ENCODE data around the gene FMO1. TPM values are rescaled to one million over a fixed set of nuclear protein-coding genes. Genes with fewer than 3 reads are reported as not detected.
"Not testable (repeated sequence)": the region's sequence is repeated elsewhere in the genome, so short reads cannot be mapped to it uniquely, and the experiment has no call there.

The FMO1 gene
- total RNA-seq, 2 donors from 2014 or later, result 0.28 TPM; not detected in 1

GRCh38 chr1:171280599-171280998, 32.3 kb downstream of the FMO1 start:
- 79% methylated on average over 7 of the region's 7 CpGs for WGBS
- intact Hi-C loops (cut with DNase I), result no loop called here
- no peaks in the 10 kb centered on the region for H3K27me3 ChIP-seq (replicated peaks; ENCODE audit: insufficient read depth)
- H3K4me3 ChIP-seq, result no peak overlapping the region
- no peaks in the 10 kb centered on the region for H3K36me3 ChIP-seq
- DNase-seq (ENCODE audit: low spot score), result no peak
- H3K27ac ChIP-seq, result no peak overlapping the region
- no peaks in the 10 kb centered on the region for H3K4me1 ChIP-seq (replicated peaks)
- no peaks in the 10 kb centered on the region for H3K9me3 ChIP-seq
- TF ChIP-seq POLR2A (IDR thresholded peaks at IDR 0.05) (no peak), POLR2AphosphoS5 (IDR thresholded peaks at IDR 0.05) (no peak)
- TF ChIP-seq, protein P1, sequence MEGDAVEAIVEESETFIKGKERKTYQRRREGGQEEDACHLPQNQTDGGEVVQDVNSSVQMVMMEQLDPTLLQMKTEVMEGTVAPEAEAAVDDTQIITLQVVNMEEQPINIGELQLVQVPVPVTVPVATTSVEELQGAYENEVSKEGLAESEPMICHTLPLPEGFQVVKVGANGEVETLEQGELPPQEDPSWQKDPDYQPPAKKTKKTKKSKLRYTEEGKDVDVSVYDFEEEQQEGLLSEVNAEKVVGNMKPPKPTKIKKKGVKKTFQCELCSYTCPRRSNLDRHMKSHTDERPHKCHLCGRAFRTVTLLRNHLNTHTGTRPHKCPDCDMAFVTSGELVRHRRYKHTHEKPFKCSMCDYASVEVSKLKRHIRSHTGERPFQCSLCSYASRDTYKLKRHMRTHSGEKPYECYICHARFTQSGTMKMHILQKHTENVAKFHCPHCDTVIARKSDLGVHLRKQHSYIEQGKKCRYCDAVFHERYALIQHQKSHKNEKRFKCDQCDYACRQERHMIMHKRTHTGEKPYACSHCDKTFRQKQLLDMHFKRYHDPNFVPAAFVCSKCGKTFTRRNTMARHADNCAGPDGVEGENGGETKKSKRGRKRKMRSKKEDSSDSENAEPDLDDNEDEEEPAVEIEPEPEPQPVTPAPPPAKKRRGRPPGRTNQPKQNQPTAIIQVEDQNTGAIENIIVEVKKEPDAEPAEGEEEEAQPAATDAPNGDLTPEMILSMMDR (IDR thresholded peaks at IDR 0.05), result no peak

DNA sequence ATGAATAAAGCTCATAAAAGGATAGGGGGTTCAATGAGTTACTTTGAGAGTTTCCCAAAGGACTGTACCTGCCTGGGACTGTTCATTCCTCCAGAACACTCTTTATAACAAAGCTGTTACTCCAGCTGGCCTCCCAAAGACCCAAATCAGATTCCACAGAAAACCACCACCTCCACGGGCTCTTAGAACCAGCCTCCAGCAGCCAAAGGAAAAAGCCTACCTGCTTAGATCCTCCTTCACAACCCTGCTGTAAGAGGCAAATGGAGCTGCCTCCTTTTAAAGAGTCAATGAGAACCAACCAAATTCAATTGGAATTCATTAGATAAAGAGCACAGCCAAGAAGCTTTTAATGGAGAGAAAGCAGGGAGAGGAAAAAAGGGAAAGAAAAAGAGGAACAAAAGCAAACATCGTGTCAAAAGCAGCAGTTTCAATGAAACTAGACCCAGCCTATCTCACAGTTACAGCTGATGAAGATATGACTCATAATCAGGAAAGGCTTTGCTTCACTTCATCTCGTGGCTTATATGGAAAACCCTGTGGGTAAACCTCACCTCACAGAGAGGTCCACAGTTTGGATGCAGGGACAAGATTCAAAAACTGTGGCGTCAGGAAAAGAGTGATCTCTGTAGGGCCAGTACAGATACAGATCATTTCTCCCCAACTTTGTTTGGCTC, 37.9 kb downstream of the FMO1 start:
- Histone ChIP-seq H3K27me3 (replicated peaks; ENCODE audit: insufficient read depth) (no peaks in the 10 kb centered on the region), H3K9me3 (no peaks in the 10 kb centered on the region), H3K36me3 (no peaks in the 10 kb centered on the region), H3K4me3 (no peak overlapping the region), H3K4me1 (replicated peaks) (no peaks in the 10 kb centered on the region), H3K27ac (no peak overlapping the region)
- intact Hi-C loops (cut with DNase I), result no loop called here
- DNase-seq (ENCODE audit: low spot score), result no peak
- TF ChIP-seq POLR2A (IDR thresholded peaks at IDR 0.05) (no peak), POLR2AphosphoS5 (IDR thresholded peaks at IDR 0.05) (no peak)
- TF ChIP-seq, protein P1 (IDR thresholded peaks at IDR 0.05), result no peak
- WGBS, result 53% methylated on average over 4 of the region's 4 CpGs

- 89% methylated on average over 2 of the region's 2 CpGs for WGBS
- no peak overlapping the region for H3K4me3 ChIP-seq
- H3K9me3 ChIP-seq, result no peaks in the 10 kb centered on the region
- no peak for TF ChIP-seq POLR2A (IDR thresholded peaks at IDR 0.05)
- TF ChIP-seq, protein P1 (IDR thresholded peaks at IDR 0.05), result no peak
- TF ChIP-seq POLR2AphosphoS5 (IDR thresholded peaks at IDR 0.05), result no peak
- no peaks in the 10 kb centered on the region for H3K4me1 ChIP-seq (replicated peaks)
- H3K36me3 ChIP-seq, result no peaks in the 10 kb centered on the region
- intact Hi-C loops (cut with DNase I), result no loop called here
- no peak for DNase-seq (ENCODE audit: low spot score)
- H3K27ac ChIP-seq, result no peak overlapping the region
- H3K27me3 ChIP-seq (replicated peaks; ENCODE audit: insufficient read depth), result no peaks in the 10 kb centered on the region
Observed at GRCh38 chr1:171290621-171291020, 42.3 kb downstream of the FMO1 start.

DNA sequence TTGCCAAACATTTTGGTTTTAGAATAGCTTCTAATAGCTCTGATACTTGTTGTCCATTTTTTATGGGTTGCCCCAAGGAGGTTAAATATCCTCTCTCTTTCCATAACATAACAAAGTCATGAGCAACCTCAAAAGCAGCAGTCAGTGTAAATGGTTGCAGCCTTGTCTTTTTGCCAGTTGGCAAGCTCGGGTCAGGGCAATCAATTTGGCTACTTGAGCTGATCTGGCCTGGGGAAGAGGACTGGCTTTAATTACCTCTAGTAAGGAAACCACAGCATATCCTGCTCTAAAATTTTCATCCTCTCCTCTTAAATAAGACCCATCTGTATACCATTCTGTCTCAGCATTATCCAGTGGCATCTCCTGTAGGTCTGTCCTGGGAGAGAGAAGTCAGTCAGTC, 44.5 kb downstream of the FMO1 start:
- Histone ChIP-seq H3K27me3 (replicated peaks; ENCODE audit: insufficient read depth) (no peaks in the 10 kb centered on the region), H3K4me3 (no peak overlapping the region), H3K36me3 (no peaks in the 10 kb centered on the region), H3K27ac (no peak overlapping the region), H3K4me1 (replicated peaks) (no peaks in the 10 kb centered on the region), H3K9me3 (no peaks in the 10 kb centered on the region)
- TF ChIP-seq POLR2A (IDR thresholded peaks at IDR 0.05) (no peak), POLR2AphosphoS5 (IDR thresholded peaks at IDR 0.05) (no peak)
- TF ChIP-seq, protein P1 (IDR thresholded peaks at IDR 0.05), result no peak
- no peak for DNase-seq (ENCODE audit: low spot score)
- intact Hi-C loops (cut with DNase I), result no loop called here
- WGBS, result 55% methylated on average over 1 of the region's 1 CpG

GRCh38 chr1:171295383-171295782, 47.1 kb downstream of the FMO1 start:
- H3K4me1 ChIP-seq (replicated peaks); H3K4me3 ChIP-seq; H3K27ac ChIP-seq; H3K27me3 ChIP-seq (replicated peaks; ENCODE audit: insufficient read depth); H3K9me3 ChIP-seq; H3K36me3 ChIP-seq; DNase-seq (ENCODE audit: low spot score); intact Hi-C loops (cut with DNase I): not testable (repeated sequence)
- WGBS, result 57% methylated on average over 7 of the region's 7 CpGs

Measured in prostate gland (tissue), 2 donors.